AG08396 (cell line): ENCODE data around the gene EPB41L2.
A peak's percentile ranks its signal among the peaks of the same experiment; 100 is the strongest.
"Not testable (repeated sequence)": the region's sequence is repeated elsewhere in the genome, so short reads cannot be mapped to it uniquely, and the experiment has no call there.

Experiments used
- DNase-seq: peaks from one replicate; pipeline ENCODE4 v3.0.0; 2012; ENCODE audit warnings: low spot score, mixed read lengths

Gene EPB41L2

DNA sequence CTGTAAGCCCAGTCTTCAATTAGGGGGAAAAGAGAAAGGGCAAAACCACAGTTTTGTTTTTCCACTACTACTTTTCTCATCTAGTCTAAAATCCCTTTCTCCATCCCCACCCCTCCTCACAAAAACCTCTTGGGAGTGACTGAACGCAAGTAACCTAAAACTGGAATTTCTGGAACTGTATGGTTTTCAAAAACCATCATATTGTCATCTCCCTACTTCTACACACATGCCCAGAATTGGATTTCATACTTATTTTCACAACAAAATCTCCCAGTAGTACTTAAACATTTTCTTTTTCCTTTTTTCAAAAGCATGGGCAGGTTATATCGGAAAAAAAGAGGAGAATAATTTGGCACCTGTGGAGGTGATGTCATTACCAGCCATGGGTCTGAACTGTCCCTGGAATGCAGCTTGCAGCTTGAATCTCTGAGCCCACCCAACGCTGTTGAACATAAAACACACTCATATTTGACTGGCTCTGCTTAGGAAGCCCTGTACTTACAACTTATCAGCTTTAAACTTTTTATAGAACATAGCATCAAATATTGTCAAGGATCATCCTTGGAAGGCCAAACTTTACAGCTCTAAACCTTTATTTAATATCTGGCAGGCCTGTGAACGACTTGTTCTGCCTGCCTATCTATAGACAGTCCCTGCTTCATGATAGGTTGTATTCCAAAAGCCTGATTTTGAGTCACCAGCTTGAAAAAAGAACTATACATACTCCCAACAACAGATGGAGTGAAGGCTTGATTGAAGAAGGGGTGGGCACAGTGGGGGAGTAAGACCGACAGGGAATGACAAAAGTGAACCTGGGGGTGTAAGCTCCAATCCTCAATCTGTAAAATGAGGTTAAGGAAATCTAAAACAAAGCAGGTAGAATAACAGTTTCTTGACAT lies 59.3 kb downstream of the EPB41L2 start:
- DNase-seq = no peak

DNA sequence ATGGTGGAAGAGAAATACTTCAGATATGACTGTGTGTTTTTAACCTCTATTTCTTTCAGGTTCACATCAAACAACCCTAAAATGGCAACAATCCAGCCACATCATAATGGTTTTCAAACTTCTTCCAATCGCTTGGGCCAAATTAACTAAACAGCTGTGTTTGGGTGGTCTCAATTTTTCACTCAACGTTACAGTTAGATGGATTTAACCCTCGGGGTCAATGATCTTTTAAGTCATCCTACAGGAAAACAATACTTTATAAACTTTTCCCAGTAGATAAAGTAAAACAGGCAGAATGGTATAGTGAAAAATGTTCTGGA lies 60.4 kb downstream of the EPB41L2 start:
- DNase-seq = no peak

DNA sequence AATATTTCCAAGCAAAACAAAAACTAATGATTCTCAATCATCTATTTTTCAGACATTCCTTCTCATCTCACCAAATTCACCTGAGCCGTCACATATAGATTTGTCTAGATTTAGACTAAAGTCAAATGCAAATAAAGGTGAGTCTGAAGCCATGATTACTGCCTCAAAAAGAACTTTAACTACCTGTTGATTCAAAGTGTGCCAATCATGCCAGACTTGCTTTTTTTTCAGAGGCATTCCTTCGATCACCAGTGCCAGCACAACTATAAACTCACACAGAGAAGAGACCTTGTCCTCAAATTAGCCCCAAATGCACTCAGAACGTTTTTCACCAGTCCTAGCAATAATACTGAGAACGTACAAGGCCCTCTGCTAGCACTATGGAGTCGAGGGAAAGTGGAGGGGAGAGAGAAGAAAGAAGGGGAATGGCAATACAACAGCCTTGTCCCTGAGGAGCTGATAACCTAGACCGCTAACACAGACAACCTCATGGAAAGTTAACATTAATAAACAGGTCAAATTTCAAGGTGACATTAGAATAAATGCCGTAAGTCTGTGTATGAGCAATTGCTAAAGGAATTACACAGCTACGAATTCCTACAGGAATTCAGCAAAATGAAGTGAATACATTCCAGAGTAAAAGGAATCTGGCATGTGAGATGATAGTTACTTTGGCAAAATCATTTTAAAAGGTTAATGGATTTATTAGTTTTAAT lies 60.9 kb downstream of the EPB41L2 start:
- DNase-seq = no peak

DNA sequence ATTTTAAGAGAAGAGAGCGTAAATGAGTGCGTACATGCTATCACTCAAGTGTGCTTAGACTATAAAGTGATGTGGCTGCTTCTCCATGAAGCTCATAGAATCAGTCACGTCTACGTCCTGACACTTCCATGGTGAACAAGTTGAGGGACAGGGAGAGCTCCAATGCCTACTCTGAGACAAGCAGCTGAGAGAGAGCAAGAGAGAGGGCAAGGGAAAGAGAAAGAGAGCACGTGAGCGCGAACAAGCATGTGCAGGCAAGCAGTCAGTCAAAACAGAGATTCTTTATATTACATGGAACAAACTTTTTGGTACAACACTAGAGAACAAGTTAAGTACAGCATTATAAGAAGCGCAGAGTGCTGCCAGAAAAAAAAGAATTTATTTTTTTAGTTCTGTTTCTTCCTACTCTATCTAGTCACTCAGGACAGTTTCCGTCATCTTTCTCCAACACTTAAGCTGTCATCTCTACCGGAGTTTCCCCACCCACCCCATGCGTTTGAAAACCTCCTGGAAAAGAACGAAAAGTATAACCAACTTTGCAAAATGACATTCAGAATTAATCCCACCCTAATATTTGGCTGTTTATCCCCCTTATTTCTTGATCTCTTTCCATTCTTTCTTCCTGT lies 61.8 kb downstream of the EPB41L2 start:
- DNase-seq = no peak

DNA sequence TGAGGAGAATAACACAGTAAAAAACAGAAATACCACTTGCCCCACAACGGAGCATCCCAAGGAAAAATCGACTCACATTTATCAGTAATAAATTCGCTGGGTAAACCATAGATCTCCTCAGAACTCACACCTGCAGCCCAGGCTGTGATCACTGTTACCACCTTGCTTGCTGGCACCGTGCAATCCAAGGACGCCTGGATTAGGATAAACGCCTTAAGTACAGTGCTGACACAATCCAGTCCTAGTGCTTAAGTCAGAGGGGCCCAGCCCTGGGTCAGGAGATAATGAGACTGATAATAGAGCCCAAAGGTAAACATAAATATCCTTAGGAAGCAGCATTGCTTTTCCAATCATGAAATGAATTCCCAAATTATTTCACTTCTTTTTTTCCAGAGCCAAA lies 62.5 kb downstream of the EPB41L2 start:
- DNase-seq = no peak

DNA sequence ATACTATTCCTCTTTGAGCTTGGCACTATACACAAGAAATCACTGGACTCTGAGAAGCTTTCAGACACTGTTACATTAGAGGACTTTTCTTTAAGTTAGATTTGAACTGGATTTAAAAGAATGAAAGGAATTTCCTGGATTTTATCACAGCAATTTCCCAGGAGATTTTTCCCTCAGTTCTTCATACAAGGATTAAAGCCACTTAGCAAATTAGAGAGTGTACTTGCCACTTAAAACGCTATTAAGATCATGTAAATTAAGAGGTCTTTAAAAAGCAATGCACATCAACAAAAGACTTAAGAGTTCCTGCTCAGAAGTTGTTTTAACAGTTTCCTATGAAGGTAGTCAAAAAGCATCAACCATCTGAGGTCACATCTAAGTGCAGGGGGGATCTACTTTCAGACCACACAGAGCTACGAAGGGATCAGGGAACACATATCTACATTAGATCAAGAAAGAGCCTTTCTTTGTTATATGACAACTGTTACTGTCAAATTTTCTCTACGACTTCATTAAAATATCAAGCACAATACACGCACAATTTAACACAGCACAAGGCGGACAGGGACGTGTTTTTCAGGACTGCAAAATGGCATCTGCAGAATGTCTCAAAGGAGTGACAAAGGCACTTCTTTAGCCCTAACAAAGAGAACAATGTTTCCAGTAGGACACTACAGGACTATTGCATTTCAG lies 65.8 kb downstream of the EPB41L2 start:
- no peak for DNase-seq

DNA sequence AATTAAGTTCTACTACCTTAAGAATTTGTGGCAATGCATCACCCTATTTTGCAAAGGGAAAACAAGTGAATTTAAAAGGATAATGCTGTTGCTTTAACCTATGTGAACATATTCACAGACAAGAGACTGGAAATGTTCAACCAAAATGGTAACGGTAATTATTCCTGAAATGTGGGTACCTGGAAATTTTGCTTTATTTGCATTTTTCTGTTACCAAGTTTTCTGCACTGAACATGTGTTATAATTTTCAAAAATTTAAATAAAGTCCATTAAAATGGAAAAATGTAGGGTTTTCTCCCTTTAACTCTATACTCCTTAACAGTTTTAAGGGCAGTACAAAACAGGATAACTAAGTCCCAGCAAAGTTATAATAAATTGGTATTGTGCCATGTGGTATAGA lies 66.4 kb downstream of the EPB41L2 start:
- DNase-seq = no peak

DNA sequence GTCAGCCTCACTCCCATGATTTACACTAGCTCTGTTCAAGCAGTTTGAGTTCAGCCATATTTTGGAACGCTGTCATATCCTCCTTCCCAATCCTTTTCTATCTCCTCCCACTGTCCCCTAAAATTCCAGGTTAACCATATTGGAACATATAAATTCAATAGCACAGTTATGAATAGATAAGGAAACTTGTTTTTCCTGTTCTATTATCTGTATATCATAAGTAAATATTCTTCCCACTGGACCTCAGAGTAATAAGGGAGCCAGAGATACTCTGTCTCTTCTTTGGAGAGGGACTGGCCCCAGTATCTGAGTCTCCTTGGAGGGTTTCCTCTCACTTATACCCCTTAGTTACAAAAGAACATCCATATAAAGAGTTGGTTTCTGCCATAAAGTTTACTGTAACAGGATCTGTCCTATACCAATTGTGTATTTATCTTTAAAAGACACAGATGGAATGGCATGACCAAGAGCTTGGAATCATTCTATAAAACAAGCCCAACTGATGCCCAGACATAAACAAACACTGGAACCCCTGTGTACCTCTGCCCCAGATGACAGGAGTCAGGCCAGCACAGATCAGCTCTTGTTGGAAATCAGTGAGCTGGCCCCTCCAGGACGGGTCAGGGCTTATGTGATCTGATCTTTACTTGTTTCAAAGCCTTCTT lies 67.1 kb downstream of the EPB41L2 start:
- DNase-seq = no peak

DNA sequence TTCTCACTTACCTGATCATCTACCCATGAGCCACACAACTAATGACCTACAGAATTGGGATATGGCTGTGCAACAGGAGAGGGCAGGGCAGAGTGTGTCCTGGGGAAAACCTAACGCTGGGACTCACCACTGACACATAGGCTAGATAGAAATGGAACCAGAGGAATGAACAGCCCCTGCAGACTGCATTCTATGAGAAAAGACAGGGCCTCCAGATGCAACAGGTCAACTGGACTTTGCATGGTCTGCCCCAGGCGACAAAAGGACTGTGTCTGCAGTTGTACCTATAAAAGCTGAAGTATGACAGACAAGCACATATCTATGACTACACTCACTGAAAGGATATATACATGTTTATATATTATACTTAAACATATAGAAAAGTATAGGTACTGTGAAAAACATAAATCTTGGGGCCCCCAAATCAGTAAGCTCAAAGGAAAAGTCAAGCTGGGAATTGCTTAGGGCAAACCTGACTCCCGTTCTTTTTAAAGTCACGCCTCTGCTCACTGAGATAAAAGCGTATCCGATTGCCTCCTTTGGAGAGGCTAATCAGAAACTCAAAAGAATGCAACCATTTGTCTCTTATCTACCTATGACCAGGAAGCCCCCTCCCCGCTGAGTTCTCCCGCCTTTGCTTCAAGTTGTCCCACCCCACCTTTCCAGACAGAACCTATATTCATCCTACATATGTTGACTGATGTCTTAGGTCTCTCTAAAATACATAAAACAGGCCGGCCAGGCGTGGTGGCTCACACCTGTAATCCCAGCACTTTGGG lies 68.5 kb downstream of the EPB41L2 start:
- DNase-seq = no peak

DNA sequence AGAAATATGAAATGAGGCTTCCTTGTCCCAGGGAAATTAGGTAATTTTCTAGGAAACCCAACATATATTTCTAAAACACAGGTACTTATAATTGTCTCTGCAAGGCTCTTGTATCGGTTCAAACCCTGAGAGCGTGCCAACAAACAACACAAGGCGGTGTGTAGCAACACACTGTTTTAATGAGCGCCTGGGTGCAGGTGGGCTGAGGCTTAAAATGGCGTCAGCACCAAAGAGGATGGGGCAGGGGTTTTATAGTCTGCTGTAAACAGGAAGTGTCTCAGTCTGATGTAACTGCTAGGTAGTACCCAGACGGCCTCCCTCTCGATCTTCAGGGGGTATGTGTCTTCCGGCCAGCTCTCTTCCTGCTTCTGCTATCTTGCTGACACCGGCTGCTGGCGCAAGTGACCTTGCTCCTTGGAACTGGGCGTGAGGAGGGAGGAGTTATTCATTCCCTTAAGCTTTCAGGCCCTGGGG lies 69.7 kb downstream of the EPB41L2 start:
- no peak for DNase-seq

DNA sequence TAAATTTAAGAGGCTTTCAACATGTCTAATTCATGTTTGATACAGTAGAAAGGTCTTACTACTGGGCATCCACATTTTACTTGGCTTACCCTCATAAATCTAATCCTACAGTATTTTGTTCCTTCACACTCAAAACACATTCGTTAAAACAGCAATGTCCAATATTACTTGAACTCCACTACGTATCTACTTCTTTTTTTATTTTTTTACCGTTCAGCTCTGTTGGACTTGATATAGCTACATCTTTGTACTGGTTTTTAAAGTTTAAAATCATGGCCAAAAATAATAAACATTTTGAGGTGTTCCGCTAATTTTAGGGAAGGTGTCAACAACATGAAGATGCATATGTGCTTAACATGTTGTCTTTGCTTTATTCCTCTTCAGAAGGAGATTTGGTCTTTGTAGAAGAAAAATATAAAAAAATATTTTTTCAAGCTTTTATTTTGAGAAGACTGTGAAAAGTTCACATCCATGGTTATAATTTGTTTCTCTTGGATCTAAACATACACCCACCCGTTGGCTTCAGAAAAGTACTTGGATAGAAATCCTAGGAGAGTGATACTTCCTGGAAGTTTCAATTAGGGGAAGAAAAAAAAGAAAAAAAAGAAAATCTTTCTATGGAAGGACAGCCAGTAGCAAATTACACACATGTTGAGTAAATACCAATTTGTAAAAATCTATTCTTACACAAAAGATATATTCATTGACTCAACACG lies 71.5 kb downstream of the EPB41L2 start:
- DNase-seq = no peak

DNA sequence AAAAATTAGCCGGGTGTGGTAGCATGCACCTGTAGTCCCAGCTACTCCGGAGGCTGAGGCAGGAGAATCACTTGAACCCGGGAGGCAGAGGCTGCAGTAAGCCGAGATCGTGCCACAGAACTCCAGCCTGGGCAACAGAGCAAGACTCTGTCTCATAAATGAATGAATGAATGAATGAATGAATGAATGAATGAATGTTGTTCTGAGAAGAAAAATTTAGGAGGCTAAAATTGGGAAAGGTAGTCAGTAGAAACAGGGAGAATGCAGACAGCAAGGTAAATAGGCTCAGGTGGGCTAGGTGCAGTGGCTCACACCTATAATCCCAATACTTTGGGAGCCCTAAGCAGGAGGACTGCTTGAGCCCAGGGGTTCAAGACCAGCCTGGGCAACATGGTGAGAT lies 75.5 kb downstream of the EPB41L2 start:
- not testable (repeated sequence) for DNase-seq

DNA sequence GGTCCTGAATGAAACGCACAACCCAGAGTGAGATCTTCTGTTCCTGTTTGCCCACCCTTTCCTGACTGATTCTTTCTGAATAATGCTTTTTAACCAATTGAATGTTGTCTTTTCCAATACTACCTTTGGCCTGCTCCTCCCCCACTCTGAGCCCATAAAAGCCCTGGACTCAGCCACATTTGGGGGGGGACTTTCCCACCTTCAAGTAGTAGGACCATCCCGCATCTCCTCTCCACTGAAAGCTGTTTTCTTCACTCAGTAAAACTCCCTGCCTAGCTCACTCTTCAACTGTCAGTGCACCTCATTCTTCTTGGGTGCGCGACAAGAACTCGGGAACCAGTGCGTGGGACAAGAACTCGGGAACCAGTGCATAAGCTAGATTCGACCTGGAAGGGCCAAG lies 77.9 kb downstream of the EPB41L2 start:
- no peak for DNase-seq

DNA sequence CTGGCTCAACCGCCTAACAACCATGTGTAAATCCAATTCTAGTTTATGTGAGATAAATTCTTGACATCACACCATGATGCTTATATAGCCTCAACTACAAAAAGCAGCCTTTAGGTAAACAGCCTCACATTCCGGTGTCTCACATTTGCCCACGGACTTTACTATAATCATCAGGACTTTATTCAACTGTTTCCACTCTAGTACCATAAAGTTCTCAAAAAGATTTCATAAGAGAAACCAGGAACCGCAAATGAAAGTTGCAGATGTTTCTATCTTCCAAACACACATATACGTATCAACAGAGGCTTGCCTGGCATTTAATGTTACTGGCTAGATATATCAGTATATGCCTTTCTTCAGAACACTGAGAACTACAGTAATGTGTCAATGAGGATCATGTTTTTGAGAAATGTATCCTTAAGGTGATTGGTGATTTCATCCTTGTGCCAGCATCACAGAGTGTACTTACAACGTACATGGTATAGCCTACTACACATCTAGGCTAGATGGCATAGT lies 80.0 kb downstream of the EPB41L2 start:
- DNase-seq = no peak

DNA sequence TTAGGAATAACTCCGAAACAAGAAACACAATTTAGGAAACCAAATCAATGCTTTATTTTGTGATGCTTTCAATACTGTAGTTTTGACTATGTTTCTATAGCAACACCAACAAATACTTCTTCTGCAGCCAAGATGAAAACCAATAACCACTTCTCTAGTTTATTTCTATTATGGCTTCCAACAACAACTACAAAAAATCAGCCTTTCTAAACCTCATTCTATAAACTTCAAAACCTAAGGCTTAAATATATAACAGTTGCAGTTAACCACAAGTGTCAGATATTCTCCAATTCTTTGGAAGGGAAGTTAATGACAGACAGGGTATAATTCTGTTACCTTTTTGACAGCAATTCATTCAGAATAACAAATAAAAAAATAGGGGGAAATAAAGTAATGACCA lies 80.9 kb downstream of the EPB41L2 start:
- no peak for DNase-seq

DNA sequence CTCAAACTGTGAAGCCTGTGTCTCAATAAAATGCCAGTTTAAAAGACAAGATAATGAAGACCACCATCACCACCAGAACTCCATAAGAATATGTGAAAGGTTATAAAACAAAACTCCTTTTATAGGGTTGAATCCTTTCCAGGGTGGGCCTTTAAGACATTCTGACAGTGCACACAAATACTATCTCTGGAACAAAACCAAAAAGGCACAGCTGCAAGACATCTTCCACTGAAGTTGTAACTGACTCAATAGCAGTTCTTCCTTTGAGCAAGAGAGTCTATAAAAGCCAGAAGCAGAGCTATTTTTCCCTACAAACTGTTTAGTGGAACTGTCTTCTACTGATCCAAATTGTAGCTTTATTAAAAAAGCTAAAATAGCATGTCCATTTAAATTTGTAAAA lies 81.6 kb downstream of the EPB41L2 start:
- peak; percentile 29 for DNase-seq

DNA sequence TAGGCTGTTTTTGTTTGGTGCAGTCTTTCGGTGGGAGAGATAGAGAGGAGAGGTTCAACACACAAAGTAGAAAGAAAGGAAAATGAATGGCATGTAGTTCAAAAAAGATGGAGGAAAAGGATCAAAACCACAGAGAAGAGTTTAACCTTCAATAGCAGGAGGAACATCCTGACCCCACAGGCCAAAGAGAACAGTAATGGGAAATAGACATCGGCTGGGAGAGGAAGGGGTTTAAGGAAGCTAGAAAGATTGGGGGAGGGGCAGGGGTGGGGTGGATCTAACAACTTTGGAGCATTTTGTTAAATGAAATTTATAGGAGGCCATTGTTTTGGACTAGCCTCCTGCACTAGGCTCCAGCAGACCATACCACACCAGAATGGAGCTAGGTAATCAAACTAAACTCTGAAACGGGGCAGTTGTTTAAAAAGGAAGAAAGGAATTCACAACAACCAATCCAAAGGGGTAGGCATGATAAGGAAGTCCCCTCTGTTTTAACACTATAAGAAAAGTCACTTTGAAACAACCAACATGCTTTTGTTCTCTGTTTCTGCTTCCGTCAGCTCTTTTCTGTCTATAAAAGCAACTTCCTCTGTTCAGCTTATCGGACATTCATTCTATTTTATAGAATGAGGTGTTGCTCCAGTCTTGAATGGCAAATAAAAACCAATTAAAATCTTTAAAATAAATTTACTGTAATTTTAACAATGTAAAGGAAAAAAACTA lies 82.6 kb downstream of the EPB41L2 start:
- DNase-seq = no peak

DNA sequence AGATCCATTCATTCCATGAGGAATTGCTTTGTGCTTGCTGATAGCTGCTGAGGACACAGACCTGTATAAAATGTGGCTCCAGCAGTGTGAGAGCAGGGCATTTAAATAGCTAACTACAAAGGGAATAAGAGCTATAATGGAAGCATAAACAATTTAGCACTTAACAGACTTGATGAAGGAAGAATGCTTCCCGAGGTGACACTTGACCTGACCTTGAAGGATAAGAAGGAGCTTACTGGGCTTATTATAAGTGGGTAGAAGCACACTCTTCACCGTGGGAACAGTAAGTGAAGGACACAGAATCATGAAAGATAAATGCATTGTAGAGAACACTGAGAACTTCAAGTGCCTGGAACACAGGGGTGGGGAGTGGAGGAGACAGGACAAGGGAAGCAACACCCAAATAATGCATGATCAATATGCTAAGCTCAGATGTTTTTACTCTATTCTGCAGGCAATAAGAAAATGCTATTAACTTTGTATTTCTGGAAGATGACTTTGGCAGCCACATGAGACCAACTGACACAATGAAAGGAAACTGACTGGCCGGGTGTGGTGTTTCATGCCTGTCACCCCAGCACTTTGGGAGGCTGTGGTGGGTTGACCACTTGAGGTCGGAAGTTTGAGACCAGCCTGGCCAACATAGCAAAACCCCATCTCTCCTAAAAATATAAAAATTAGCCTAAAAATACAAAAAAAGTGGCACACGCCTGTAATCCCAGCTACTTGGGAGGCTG lies 84.2 kb downstream of the EPB41L2 start:
- DNase-seq = no peak

DNA sequence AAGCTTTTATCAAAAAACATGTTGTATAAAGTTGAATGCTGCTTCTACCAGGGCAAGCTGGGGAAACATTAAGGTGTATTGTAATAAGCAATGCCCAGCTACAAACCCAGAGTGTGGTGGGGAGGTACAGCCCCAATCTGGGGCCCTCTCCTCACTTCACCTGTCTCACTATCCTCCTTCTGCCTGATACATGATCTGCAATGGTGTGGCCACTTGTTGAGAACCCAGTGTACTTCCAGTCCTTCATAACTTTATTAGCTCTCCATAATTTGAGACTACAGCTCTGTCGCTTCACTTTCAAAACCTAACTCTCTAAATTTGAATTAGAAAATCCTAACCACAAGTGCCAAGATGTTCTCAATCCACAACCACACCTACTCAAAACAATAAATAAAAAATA lies 84.9 kb downstream of the EPB41L2 start:
- no peak for DNase-seq
